WTC11 (cell line): ENCODE data around the gene PRPF40B. TPM values are rescaled to one million over a fixed set of nuclear protein-coding genes. Genes with fewer than 3 reads are reported as not detected.

Experiments
- ATAC-seq: fragments of 200-7000 bp; cut with Tn5 transposase; 2 replicates; pipeline ENCODE4 v1.10.0; 2021; ENCODE audit warnings: mild to moderate bottlenecking, moderate library complexity
- CTCF ChIA-PET: fragments of 300-600 bp; sonication (Branson Sonifier 250); formaldehyde crosslinking; loops from one replicate; lab custom pipeline; 2021; ENCODE audit warnings: antibody characterized with exemption; lab: Charles Lee
- POLR2A ChIA-PET: fragments of 350-600 bp; sonication (Branson Sonifier 250); formaldehyde crosslinking; loops from one replicate; lab custom pipeline; 2021; ENCODE audit warnings: antibody characterized with exemption; lab: Charles Lee
- DNase-seq: peaks from one replicate; pipeline ENCODE4 v3.0.0; 2021; ENCODE audit warnings: low spot score
- H3K27ac Mint-ChIP-seq: 2 replicates; pipeline ENCODE4 v1.8.0; 2021; ENCODE audit warnings: mixed read lengths
- H3K27me3 Mint-ChIP-seq: 2 replicates; pipeline ENCODE4 v1.8.0; 2021; ENCODE audit warnings: low read depth, mild to moderate bottlenecking, moderate library complexity, mixed read lengths
- H3K36me3 Mint-ChIP-seq: 2 replicates; pipeline ENCODE4 v1.8.0; 2021; ENCODE audit warnings: mixed read lengths
- H3K4me1 Mint-ChIP-seq: 2 replicates; pipeline ENCODE4 v1.8.0; 2022; ENCODE audit warnings: mixed read lengths
- H3K4me3 Mint-ChIP-seq: 2 replicates; pipeline ENCODE4 v1.8.0; 2021; ENCODE audit warnings: mild to moderate bottlenecking, moderate library complexity, mixed read lengths
- H3K9me3 Mint-ChIP-seq: 2 replicates; pipeline ENCODE4 v1.8.0; 2021; ENCODE audit warnings: mixed read lengths
- ARID4B ChIP-seq: sonication (generic); formaldehyde crosslinking; IDR thresholded peaks from 2 replicates; pipeline ENCODE4 v1.8.0; 2023; ENCODE audit warnings: missing genetic modification reagents, mild to moderate bottlenecking, borderline replicate concordance
- CBFB ChIP-seq: sonication (generic); formaldehyde crosslinking; IDR thresholded peaks from 2 replicates; pipeline ENCODE4 v1.8.1; 2022; ENCODE audit warnings: mild to moderate bottlenecking, low read depth, missing genetic modification reagents
- GABPB1 ChIP-seq: sonication (generic); formaldehyde crosslinking; IDR thresholded peaks from 2 replicates; pipeline ENCODE4 v1.8.1; 2023; ENCODE audit warnings: mild to moderate bottlenecking, missing genetic modification reagents
- GTF2I ChIP-seq: fragments of 250-450 bp; sonication (Bioruptor Pico); conservative IDR thresholded peaks from 2 replicates; pipeline ENCODE4 v1.4.0; 2021; ENCODE audit warnings: mild to moderate bottlenecking
- HMGA2 ChIP-seq: fragments of 250-450 bp; sonication (Bioruptor Pico); IDR thresholded peaks from 2 replicates; pipeline ENCODE4 v1.4.0; 2021; ENCODE audit warnings: mild to moderate bottlenecking, moderate library complexity
- IRF2 ChIP-seq: sonication (generic); formaldehyde crosslinking; IDR thresholded peaks from 2 replicates; pipeline ENCODE4 v1.8.0; 2022; ENCODE audit warnings: low read depth, missing genetic modification reagents, borderline replicate concordance
- NFATC4 ChIP-seq: fragments of 250-450 bp; sonication (Bioruptor Pico); IDR thresholded peaks from 2 replicates; pipeline ENCODE4 v1.9.0; 2021; ENCODE audit warnings: mild to moderate bottlenecking
- NFE2L1 ChIP-seq: sonication (generic); formaldehyde crosslinking; IDR thresholded peaks from 2 replicates; pipeline ENCODE4 v1.8.1; 2023; ENCODE audit warnings: missing genetic modification reagents
- NR1H2 ChIP-seq: sonication (generic); formaldehyde crosslinking; IDR thresholded peaks from 2 replicates; pipeline ENCODE4 v1.9.0; 2021; ENCODE audit warnings: mild to moderate bottlenecking, moderate library complexity, missing genetic modification reagents
- NR3C1 ChIP-seq: sonication (generic); formaldehyde crosslinking; conservative IDR thresholded peaks from 2 replicates; pipeline ENCODE4 v1.8.1; 2023; ENCODE audit warnings: low read depth, mild to moderate bottlenecking, missing genetic modification reagents
- PRDM15 ChIP-seq: sonication (generic); formaldehyde crosslinking; IDR thresholded peaks from 2 replicates; pipeline ENCODE4 v1.8.0; 2022; ENCODE audit warnings: missing genetic modification reagents
- PREB ChIP-seq: sonication (generic); formaldehyde crosslinking; IDR thresholded peaks from 2 replicates; pipeline ENCODE4 v1.8.1; 2022; ENCODE audit warnings: mild to moderate bottlenecking, missing genetic modification reagents, moderate library complexity, borderline replicate concordance
- TP53 ChIP-seq: sonication (generic); formaldehyde crosslinking; IDR thresholded peaks from 2 replicates; pipeline ENCODE4 v1.8.1; 2023; ENCODE audit warnings: mild to moderate bottlenecking, missing genetic modification reagents
- ZNF121 ChIP-seq: sonication (generic); formaldehyde crosslinking; IDR thresholded peaks from 2 replicates; pipeline ENCODE4 v1.8.0; 2023; ENCODE audit warnings: missing genetic modification reagents
- ZNF532 ChIP-seq: fragments of 250-450 bp; sonication (Bioruptor Pico); IDR thresholded peaks from 2 replicates; pipeline ENCODE4 v1.9.0; 2021; ENCODE audit warnings: mild to moderate bottlenecking, borderline replicate concordance
- ZSCAN18 ChIP-seq: fragments of 250-450 bp; sonication (Bioruptor Pico); IDR thresholded peaks from 2 replicates; pipeline ENCODE4 v2.1.2; 2022; ENCODE audit warnings: mild to moderate bottlenecking, moderate library complexity
- total RNA-seq: library from RNA; stranded (reverse); gene quantifications from 3 replicates; pipeline ENCODE4 v1.2.3, GENCODE V29; 2021

Gene PRPF40B
- total RNA-seq, 1 experiment from 2014 or later: 46.0 TPM

- ChIA-PET POLR2A (no interaction called here), CTCF (no interaction called here)
- no peak for DNase-seq
- peaks cover 23% of the 10 kb centered on the region for H3K4me1 Mint-ChIP-seq
- H3K36me3 Mint-ChIP-seq: peaks cover 28% of the 10 kb centered on the region
- TF ChIP-seq ZNF121 (CRISPR knock-in tag) (no peak), NFATC4 (CRISPR knock-in tag) (no peak), PREB (CRISPR knock-in tag) (no peak), HMGA2 (CRISPR knock-in tag) (no peak), NFE2L1 (CRISPR knock-in tag) (no peak)
- TF ChIP-seq, all 79 proteins: peak for 0
- no peaks in the 10 kb centered on the region for H3K9me3 Mint-ChIP-seq
- H3K27me3 Mint-ChIP-seq: no peaks in the 10 kb centered on the region
- no peak overlapping the region for H3K4me3 Mint-ChIP-seq
- ATAC-seq: no peak
- peak overlapping the region; percentile 51; the same call in 1 of the 2 replicates for H3K27ac Mint-ChIP-seq
These were observed 37.8 kb downstream of the PRPF40B start for GRCh38 chr12:49661191-49661590.

GRCh38 chr12:49661746-49662145 lies 38.4 kb downstream of the PRPF40B start:
- no peak for ATAC-seq
- Mint-ChIP-seq H3K4me3 (no peak overlapping the region), H3K27ac (peak overlapping the region; percentile 47; the same call in 1 of the 2 replicates), H3K4me1 (peaks cover 23% of the 10 kb centered on the region), H3K9me3 (no peaks in the 10 kb centered on the region), H3K27me3 (no peaks in the 10 kb centered on the region), H3K36me3 (peaks cover 22% of the 10 kb centered on the region)
- no peak for DNase-seq
- ChIA-PET CTCF (no interaction called here), POLR2A (no interaction called here)
- no peak for TF ChIP-seq TP53 (CRISPR knock-in tag)
- TF ChIP-seq ZNF532 (CRISPR knock-in tag): no peak
- TF ChIP-seq GABPB1 (CRISPR knock-in tag): no peak
- no peak for TF ChIP-seq CBFB
- TF ChIP-seq ZSCAN18 (CRISPR knock-in tag): no peak
- TF ChIP-seq NR3C1 (CRISPR knock-in tag): no peak

- H3K9me3 Mint-ChIP-seq: no peaks in the 10 kb centered on the region
- peak; percentile 40 for DNase-seq
- peak; percentile 94 for ATAC-seq
- ChIA-PET POLR2A (interaction anchor here (0.7 to 1.4 kb wide), 6 partner anchors 22 to 78 kb away, joined by 3 to 6 read pairs (median 4); partner anchors contain the start of genes FMNL3 and TMBIM6), CTCF (interaction anchor here (0.5 to 2.2 kb wide), 14 partner anchors 8 to 862 kb away, joined by 3 to 19 read pairs (median 5); partner anchors contain the start of genes FMNL3, PRPF40B and TMBIM6)
- no peak overlapping the region for H3K4me3 Mint-ChIP-seq
- H3K4me1 Mint-ChIP-seq: peaks cover 23% of the 10 kb centered on the region
- H3K36me3 Mint-ChIP-seq: peaks cover 15% of the 10 kb centered on the region
- H3K27me3 Mint-ChIP-seq: no peaks in the 10 kb centered on the region
- peak overlapping the region; percentile 95 for H3K27ac Mint-ChIP-seq
- TF ChIP-seq ARID4B (no peak), IRF2 (no peak), GTF2I (no peak), NR1H2 (no peak), PRDM15 (CRISPR knock-in tag) (peak; percentile 83)
These were observed 39.9 kb downstream of the PRPF40B start for GRCh38 chr12:49662998-49663843.
